Immature natural killer cell (primary cell): ENCODE results near the gene BDH1. TPM values are rescaled to one million over a fixed set of nuclear protein-coding genes. Genes with fewer than 3 reads are reported as not detected.
"Not testable (repeated sequence)": the region's sequence is repeated elsewhere in the genome, so short reads cannot be mapped to it uniquely, and the experiment has no call there.

Experiments used
- DNase-seq, 3 donors: peaks; one replicate each; pipeline ENCODE4 v3.0.0; 2022; ENCODE audit warnings: mixed read lengths in 1 of 3
- H3K27ac Mint-ChIP-seq, 6 donors: one replicate each; pipeline ENCODE4 v1.8.0; 2020; ENCODE audit warnings: mixed read lengths in 6 of 6, mild to moderate bottlenecking in 5 of 6, inconsistent platforms in 4 of 6, moderate library complexity in 3 of 6
- H3K27me3 Mint-ChIP-seq, 3 donors: one replicate each; pipeline ENCODE4 v1.8.0; 2020 to 2021; ENCODE audit warnings: low read depth in 3 of 3, mild to moderate bottlenecking in 3 of 3, mixed read lengths in 3 of 3, moderate library complexity in 3 of 3, inconsistent platforms in 1 of 3
- H3K36me3 Mint-ChIP-seq, 3 donors: one replicate each; pipeline ENCODE4 v1.8.0; 2020; ENCODE audit warnings: mixed read lengths in 3 of 3, inconsistent platforms in 2 of 3, mild to moderate bottlenecking in 2 of 3
- H3K4me1 Mint-ChIP-seq, 2 donors: one replicate each; pipeline ENCODE4 v1.8.0; 2020; ENCODE audit warnings: inconsistent platforms in 2 of 2, mild to moderate bottlenecking in 2 of 2, mixed read lengths in 2 of 2, moderate library complexity in 1 of 2
- H3K4me3 Mint-ChIP-seq, 5 donors: one replicate each; pipeline ENCODE4 v1.8.0; 2020; ENCODE audit warnings: mild to moderate bottlenecking in 5 of 5, mixed read lengths in 5 of 5, inconsistent platforms in 3 of 5, moderate library complexity in 3 of 5
- H3K9me3 Mint-ChIP-seq, 6 donors: one replicate each; pipeline ENCODE4 v1.8.0; 2020; ENCODE audit warnings: mild to moderate bottlenecking in 6 of 6, mixed read lengths in 6 of 6, inconsistent platforms in 4 of 6, moderate library complexity in 3 of 6
- polyA plus RNA-seq, 3 donors: library from polyadenylated mRNA; unstranded; fragments of 300-500 nt; fragmentation: Illumina TruSeq; gene quantifications; one replicate each; pipeline ENCODE4 v1.2.3, GENCODE V29; 2021

The BDH1 gene
- polyA plus RNA-seq, 3 donors from 2014 or later, result 10.3 to 16.1 (median 14.2) TPM

- not testable (repeated sequence) for H3K27me3 Mint-ChIP-seq, H3K9me3 Mint-ChIP-seq
- H3K27ac Mint-ChIP-seq, result peak overlapping the region; percentile 83 to 97 (median 94)
- H3K36me3 Mint-ChIP-seq, result peaks cover 14 to 20% (median 18%) of the 10 kb centered on the region in 3 donors
- H3K4me1 Mint-ChIP-seq, result peaks cover 21 to 22% of the 10 kb centered on the region in 2 donors
- DNase-seq, result peak in 1 of 3 donors; percentile 30
- peak overlapping the region in 3 of 5 donors; percentile 10 to 41 (median 17) for H3K4me3 Mint-ChIP-seq
These were observed 38.7 kb downstream of the BDH1 start for GRCh38 chr3:197516890-197517606.

GRCh38 chr3:197516517-197516889 lies 39.3 kb downstream of the BDH1 start:
- Mint-ChIP-seq H3K27ac (peak overlapping the region; percentile 83 to 97 (median 94)), H3K4me3 (no peak overlapping the region), H3K36me3 (peaks cover 14 to 20% (median 19%) of the 10 kb centered on the region in 3 donors), H3K4me1 (peaks cover 21 to 22% of the 10 kb centered on the region in 2 donors), H3K9me3 (peaks cover 0 to 5% (median 0%) of the 10 kb centered on the region in 6 donors), H3K27me3 (peaks cover 0 to 2% (median 1%) of the 10 kb centered on the region in 3 donors)
- no peak for DNase-seq

- H3K4me3 Mint-ChIP-seq, result no peak overlapping the region
- peaks cover 14 to 20% (median 19%) of the 10 kb centered on the region in 3 donors for H3K36me3 Mint-ChIP-seq
- DNase-seq, result no peak
- H3K27me3 Mint-ChIP-seq, result peaks cover 1 to 3% (median 2%) of the 10 kb centered on the region in 3 donors
- peaks cover 0 to 5% (median 0%) of the 10 kb centered on the region in 6 donors for H3K9me3 Mint-ChIP-seq
- H3K4me1 Mint-ChIP-seq, result peaks cover 27 to 28% of the 10 kb centered on the region in 2 donors
- peak overlapping the region in 1 of 6 donors; percentile 58 for H3K27ac Mint-ChIP-seq
These were observed 40.9 kb downstream of the BDH1 start for GRCh38 chr3:197514786-197515355.

- H3K9me3 Mint-ChIP-seq, result peaks cover 0 to 5% (median 0%) of the 10 kb centered on the region in 6 donors
These were observed 41.6 kb downstream of the BDH1 start for GRCh38 chr3:197513953-197514785.

GRCh38 chr3:197512691-197513571 lies 42.8 kb downstream of the BDH1 start:
- no peaks in the 10 kb centered on the region for H3K9me3 Mint-ChIP-seq
- peaks cover 22 to 27% of the 10 kb centered on the region in 2 donors for H3K4me1 Mint-ChIP-seq
- H3K4me3 Mint-ChIP-seq, result no peak overlapping the region
- H3K27me3 Mint-ChIP-seq, result peaks cover 1 to 3% (median 3%) of the 10 kb centered on the region in 3 donors
- H3K27ac Mint-ChIP-seq, result no peak overlapping the region
- DNase-seq, result no peak
- peaks cover 14 to 20% (median 19%) of the 10 kb centered on the region in 3 donors for H3K36me3 Mint-ChIP-seq

More at GRCh38 chr3:197513953-197514785, 41.6 kb downstream of the BDH1 start:
- peak overlapping the region in 1 of 6 donors; percentile 35 for H3K27ac Mint-ChIP-seq
- no peak overlapping the region for H3K4me3 Mint-ChIP-seq
- H3K36me3 Mint-ChIP-seq, result peaks cover 14 to 20% (median 19%) of the 10 kb centered on the region in 3 donors
- DNase-seq, result no peak
- H3K4me1 Mint-ChIP-seq, result peaks cover 28 to 32% of the 10 kb centered on the region in 2 donors
- peaks cover 1 to 5% (median 3%) of the 10 kb centered on the region in 3 donors for H3K27me3 Mint-ChIP-seq

- no peaks in the 10 kb centered on the region for H3K9me3 Mint-ChIP-seq
- no peak overlapping the region for H3K4me3 Mint-ChIP-seq
- H3K27ac Mint-ChIP-seq, result no peak overlapping the region
- H3K27me3 Mint-ChIP-seq, result peaks cover 1 to 3% (median 3%) of the 10 kb centered on the region in 3 donors
- DNase-seq, result no peak
- peaks cover 14 to 20% (median 19%) of the 10 kb centered on the region in 3 donors for H3K36me3 Mint-ChIP-seq
- H3K4me1 Mint-ChIP-seq, result peaks cover 21 to 25% of the 10 kb centered on the region in 2 donors
These were observed 43.7 kb downstream of the BDH1 start for GRCh38 chr3:197511853-197512635.

GRCh38 chr3:197511130-197511529 lies 44.6 kb downstream of the BDH1 start:
- Mint-ChIP-seq H3K27ac (no peak overlapping the region), H3K27me3 (peaks cover 0 to 3% (median 3%) of the 10 kb centered on the region in 3 donors), H3K9me3 (no peaks in the 10 kb centered on the region), H3K4me3 (no peak overlapping the region), H3K4me1 (peaks cover 13 to 15% of the 10 kb centered on the region in 2 donors), H3K36me3 (peaks cover 11 to 15% (median 13%) of the 10 kb centered on the region in 3 donors)
- no peak for DNase-seq

GRCh38 chr3:197510642-197511018 lies 45.1 kb downstream of the BDH1 start:
- no peak for DNase-seq
- Mint-ChIP-seq H3K9me3 (no peaks in the 10 kb centered on the region), H3K4me1 (peaks cover 9 to 10% of the 10 kb centered on the region in 2 donors), H3K27me3 (peaks cover 0 to 3% (median 3%) of the 10 kb centered on the region in 3 donors), H3K4me3 (no peak overlapping the region), H3K27ac (no peak overlapping the region), H3K36me3 (peaks cover 10 to 15% (median 10%) of the 10 kb centered on the region in 3 donors)

GRCh38 chr3:197508924-197509775 lies 46.6 kb downstream of the BDH1 start:
- no peak for DNase-seq
- H3K27me3 Mint-ChIP-seq, result peaks cover 2 to 5% (median 3%) of the 10 kb centered on the region in 3 donors
- no peak overlapping the region for H3K27ac Mint-ChIP-seq
- peaks cover 4 to 11% (median 5%) of the 10 kb centered on the region in 3 donors for H3K36me3 Mint-ChIP-seq
- peaks cover 8 to 10% of the 10 kb centered on the region in 2 donors for H3K4me1 Mint-ChIP-seq
- H3K9me3 Mint-ChIP-seq, result no peaks in the 10 kb centered on the region
- peak overlapping the region in 4 of 5 donors; percentile 18 to 82 (median 78) for H3K4me3 Mint-ChIP-seq

- no peak for DNase-seq
- Mint-ChIP-seq H3K4me3 (no peak overlapping the region), H3K4me1 (peaks cover 8 to 10% of the 10 kb centered on the region in 2 donors), H3K27me3 (peaks cover 2 to 5% (median 3%) of the 10 kb centered on the region in 3 donors), H3K36me3 (peaks cover 0 to 6% (median 0%) of the 10 kb centered on the region in 3 donors), H3K27ac (no peak overlapping the region), H3K9me3 (no peaks in the 10 kb centered on the region)
These were observed 47.3 kb downstream of the BDH1 start for GRCh38 chr3:197508461-197508860.

GRCh38 chr3:197508051-197508451 lies 47.7 kb downstream of the BDH1 start:
- no peak overlapping the region for H3K4me3 Mint-ChIP-seq
- peaks cover 8 to 10% of the 10 kb centered on the region in 2 donors for H3K4me1 Mint-ChIP-seq
- H3K36me3 Mint-ChIP-seq, result peaks cover 0 to 6% (median 0%) of the 10 kb centered on the region in 3 donors
- DNase-seq, result no peak
- peaks cover 2 to 5% (median 3%) of the 10 kb centered on the region in 3 donors for H3K27me3 Mint-ChIP-seq
- H3K9me3 Mint-ChIP-seq, result no peaks in the 10 kb centered on the region
- H3K27ac Mint-ChIP-seq, result no peak overlapping the region
